DMS53 treated with DMSO at 0.1 percent for 48 hours (cell line): ENCODE data around the gene LRRC23.
"Not testable (repeated sequence)": the region's sequence is repeated elsewhere in the genome, so short reads cannot be mapped to it uniquely, and the experiment has no call there.

Experiments
- DNase-seq: peaks from one replicate; lab custom pipeline; 2025; ENCODE audit not compliant: unreplicated experiment; lab: John Stamatoyannopoulos, UW

Gene LRRC23

GRCh38 chr12:6899837-6900519 lies 4.6 kb upstream of the LRRC23 start:
- no peak for DNase-seq

GRCh38 chr12:6902448-6902847 lies 2.2 kb upstream of the LRRC23 start:
- no peak for DNase-seq

GRCh38 chr12:6903722-6904121 lies 900 bp upstream of the LRRC23 start:
- DNase-seq, result no peak

DNA sequence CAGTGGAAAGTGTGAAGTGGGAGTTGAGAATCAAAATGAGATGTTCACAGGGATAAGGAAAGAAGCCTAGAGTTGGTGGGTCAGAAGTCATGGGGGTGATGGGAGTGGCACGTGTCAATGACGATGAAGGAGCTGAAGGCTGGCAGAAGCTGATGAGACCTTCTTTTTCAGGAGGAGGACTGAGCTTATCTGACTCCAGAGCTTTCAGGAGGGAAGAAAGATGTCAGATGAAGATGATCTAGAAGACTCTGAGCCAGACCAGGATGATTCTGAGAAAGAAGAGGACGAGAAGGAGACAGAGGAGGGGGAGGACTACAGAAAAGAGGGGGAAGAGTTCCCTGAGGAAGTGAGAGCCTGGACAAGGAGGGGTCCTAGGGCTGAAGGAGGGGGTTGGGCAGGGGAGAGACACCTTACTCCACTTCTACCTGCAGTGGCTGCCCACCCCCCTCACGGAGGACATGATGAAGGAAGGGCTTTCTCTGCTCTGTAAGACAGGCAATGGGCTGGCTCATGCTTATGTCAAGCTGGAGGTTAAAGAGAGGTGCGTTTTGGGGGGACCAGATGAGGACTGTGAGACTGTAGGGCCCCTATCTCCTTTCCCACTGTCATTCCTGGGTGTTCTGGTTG lies 905 bp downstream of the LRRC23 start:
- no peak for DNase-seq

- not testable (repeated sequence) for DNase-seq
These were observed 3.5 kb downstream of the LRRC23 start for GRCh38 chr12:6908141-6908540.

- DNase-seq, result no peak
These were observed 5.0 kb downstream of the LRRC23 start for GRCh38 chr12:6909421-6910145.

- DNase-seq, result no peak
These were observed 7.7 kb downstream of the LRRC23 start for GRCh38 chr12:6912164-6912935.

- DNase-seq, result peak; percentile 58
These were observed 9.8 kb downstream of the LRRC23 start, which contains the start of gene ENO2 for GRCh38 chr12:6914246-6914946. TSS of gene ENO2 (plus strand) at chr12:6914580. CDS start at chr12:6915833, 1,253 bp downstream.

DNA sequence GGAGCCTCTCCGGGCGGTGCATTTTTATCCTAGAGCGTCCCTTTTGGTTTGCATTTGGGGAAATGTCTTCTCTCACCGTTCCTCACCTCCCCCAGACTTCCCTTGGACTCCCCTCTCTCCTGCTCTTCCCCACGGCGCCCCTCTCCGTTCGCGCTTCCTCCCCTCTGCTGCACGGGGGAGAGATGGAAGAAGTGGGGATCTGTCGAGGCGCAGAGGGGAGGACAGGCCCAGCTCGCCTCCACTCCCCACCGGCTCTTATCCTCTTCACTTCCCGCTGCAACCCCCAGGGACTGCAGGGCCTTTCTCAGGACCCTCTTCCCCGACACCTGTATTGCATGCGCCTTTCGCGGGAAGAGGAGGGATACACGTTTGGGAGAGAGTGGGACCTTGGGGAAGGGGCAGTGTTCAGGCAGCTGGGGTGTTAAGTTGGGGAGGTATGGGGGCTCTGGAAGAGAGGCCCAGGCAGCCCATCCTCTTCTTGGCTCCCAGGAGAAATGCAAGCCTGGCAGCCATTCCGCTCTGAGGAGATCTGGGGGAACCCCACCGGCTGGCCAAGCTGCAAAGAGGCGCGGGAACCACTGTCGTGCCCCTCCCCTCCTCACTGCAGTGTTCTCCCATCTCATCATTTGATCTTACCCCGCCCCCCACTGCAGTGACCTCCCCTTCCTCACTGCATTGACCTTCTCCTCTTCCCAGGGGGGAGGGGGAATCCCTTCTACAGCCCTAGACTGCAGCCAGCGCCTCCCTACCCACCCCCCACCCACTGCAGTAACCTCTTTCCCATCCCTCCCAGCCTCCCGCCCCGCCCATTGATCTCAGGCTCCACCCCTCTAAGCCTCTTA lies 10.5 kb downstream of the LRRC23 start:
- no peak for DNase-seq

GRCh38 chr12:6915789-6916285 lies 11.2 kb downstream of the LRRC23 start:
- DNase-seq, result no peak

DNA sequence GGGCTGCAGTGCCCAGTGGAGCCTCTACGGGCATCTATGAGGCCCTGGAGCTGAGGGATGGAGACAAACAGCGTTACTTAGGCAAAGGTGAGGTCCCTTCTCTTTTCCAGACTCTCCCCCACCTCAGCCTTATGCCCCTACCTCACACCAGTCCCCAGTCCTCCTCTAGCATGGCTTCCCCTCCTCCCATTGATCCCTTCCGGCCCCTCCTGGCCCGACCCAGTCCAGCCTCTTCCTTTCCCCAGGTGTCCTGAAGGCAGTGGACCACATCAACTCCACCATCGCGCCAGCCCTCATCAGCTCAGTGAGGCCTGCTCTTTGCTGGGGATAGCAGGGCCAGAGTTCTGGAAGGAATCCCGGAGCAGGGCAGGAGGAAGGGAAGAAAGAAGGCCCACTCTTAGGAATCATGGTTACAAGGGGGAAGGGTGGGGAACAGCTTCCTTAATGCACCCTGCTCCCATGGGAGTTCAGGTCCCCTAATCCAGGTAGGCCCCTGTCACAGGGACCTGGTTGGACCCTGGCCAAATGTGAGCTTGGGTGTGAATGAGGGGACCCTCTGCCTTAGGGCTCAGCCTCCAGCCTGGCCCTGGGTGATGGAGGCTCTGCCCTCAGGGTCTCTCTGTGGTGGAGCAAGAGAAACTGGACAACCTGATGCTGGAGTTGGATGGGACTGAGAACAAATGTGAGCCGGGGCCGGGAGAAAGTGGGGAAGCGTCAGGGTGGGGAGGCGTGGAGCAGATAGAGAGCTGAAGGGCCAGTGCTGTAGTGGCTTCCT lies 12.0 kb downstream of the LRRC23 start:
- no peak for DNase-seq

- DNase-seq, result no peak
These were observed 13.0 kb downstream of the LRRC23 start for GRCh38 chr12:6917491-6918231.

- no peak for DNase-seq
These were observed 15.0 kb downstream of the LRRC23 start for GRCh38 chr12:6919588-6919987.

DNA sequence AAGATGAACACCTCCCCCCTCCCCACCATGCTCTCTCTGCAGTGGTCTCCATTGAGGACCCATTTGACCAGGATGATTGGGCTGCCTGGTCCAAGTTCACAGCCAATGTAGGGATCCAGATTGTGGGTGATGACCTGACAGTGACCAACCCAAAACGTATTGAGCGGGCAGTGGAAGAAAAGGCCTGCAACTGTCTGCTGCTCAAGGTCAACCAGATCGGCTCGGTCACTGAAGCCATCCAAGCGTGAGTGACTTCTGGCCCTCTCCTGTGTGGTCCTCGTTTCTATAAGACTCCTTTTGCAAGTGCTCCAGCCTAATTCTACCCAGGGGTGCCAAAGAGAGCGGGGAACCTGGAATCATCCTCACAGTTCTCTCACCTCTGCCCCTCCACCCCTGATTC lies 16.9 kb downstream of the LRRC23 start:
- no peak for DNase-seq

DNA sequence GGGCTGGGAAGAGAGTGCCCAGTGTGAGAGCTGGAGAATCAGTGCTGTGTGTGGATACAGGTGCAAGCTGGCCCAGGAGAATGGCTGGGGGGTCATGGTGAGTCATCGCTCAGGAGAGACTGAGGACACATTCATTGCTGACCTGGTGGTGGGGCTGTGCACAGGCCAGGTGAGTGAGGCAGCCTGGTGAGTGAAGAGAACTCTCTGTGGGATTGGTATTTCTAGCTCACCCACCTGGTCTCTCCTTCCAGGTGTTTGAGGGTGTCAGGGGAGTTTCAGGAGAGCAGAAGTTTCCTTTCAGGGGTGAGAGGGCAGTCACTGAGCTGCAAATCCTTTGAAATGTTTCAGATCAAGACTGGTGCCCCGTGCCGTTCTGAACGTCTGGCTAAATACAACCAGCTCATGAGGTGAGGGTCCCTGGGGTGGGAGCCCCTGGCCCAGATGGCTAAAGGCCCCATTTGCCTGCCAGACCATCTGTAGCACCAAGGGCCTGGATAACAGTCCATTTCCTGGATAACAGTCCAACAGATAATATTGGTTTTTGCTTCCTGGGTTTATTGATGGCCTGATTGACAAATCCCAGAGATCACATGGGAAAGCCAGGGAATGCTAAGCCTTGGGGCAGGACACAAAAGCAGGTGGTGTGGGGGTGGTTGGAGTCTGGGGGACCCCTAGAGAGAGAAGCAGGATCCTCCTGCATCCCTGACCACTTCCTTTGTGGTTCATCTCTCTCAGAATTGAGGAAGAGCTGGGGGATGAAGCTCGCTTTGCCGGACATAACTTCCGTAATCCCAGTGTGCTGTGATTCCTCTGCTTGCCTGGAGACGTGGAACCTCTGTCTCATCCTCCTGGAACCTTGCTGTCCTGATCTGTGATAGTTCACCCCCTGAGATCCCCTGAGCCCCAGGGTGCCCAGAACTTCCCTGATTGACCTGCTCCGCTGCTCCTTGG lies 17.6 kb downstream of the LRRC23 start:
- peak; percentile 43 for DNase-seq

- DNase-seq, result no peak
These were observed 18.5 kb downstream of the LRRC23 start for GRCh38 chr12:6923003-6923732.
